Natural killer cell (primary cell): ENCODE data around the gene LSM12. TPM values are rescaled to one million over a fixed set of nuclear protein-coding genes. Genes with fewer than 3 reads are reported as not detected.

Experiments
- ATAC-seq, 3 donors: fragments of 150-1000 bp in 2 of 3; fragments of 200-7000 bp in 1 of 3; cut with Tn5 transposase; 1 replicate in 1 of 3; 2 replicates in 2 of 3; pipeline ENCODE4 v1.10.0; 2021; ENCODE audit warnings: mild to moderate bottlenecking in 2 of 3, moderate library complexity in 2 of 3
- DNase-seq, 2 donors: peaks; one replicate each; pipeline versions ENCODE4 v3.0.0 to v3.0.0-alpha.2; 2013 to 2021; ENCODE audit warnings: mixed read lengths in 1 of 2
- H3K27ac ChIP-seq: one replicate; pipeline ENCODE4 v1.5.1; 2013; ENCODE audit warnings: mild to moderate bottlenecking, low read length
- H3K27me3 ChIP-seq: one replicate; pipeline ENCODE4 v1.6.1; 2013; ENCODE audit warnings: low read length; ENCODE audit not compliant: control insufficient read depth, insufficient read depth
- H3K36me3 ChIP-seq: one replicate; pipeline ENCODE4 v1.6.1; 2013; ENCODE audit warnings: low read length; ENCODE audit not compliant: control insufficient read depth, insufficient read depth
- H3K4me1 ChIP-seq: one replicate; pipeline ENCODE4 v1.6.1; 2013; ENCODE audit warnings: low read length; ENCODE audit not compliant: control insufficient read depth, insufficient read depth
- H3K4me3 ChIP-seq: one replicate; pipeline ENCODE4 v1.5.1; 2013; ENCODE audit warnings: low read length
- H3K9me3 ChIP-seq: one replicate; pipeline ENCODE4 v1.6.1; 2013; ENCODE audit warnings: low read length; ENCODE audit not compliant: control insufficient read depth, insufficient read depth
- H3K27ac Mint-ChIP-seq, 2 donors: one replicate each; pipeline ENCODE4 v1.8.0; 2022; ENCODE audit warnings: mild to moderate bottlenecking in 2 of 2, mixed read lengths in 2 of 2, moderate library complexity in 1 of 2
- H3K27me3 Mint-ChIP-seq, 2 donors: one replicate each; pipeline ENCODE4 v1.8.0; 2022; ENCODE audit warnings: low read depth in 2 of 2, mixed read lengths in 2 of 2
- H3K36me3 Mint-ChIP-seq: one replicate; pipeline ENCODE4 v1.8.0; 2022; ENCODE audit warnings: mixed read lengths
- H3K4me1 Mint-ChIP-seq, 2 donors: one replicate each; pipeline ENCODE4 v1.8.0; 2022; ENCODE audit warnings: mixed read lengths in 2 of 2
- H3K4me3 Mint-ChIP-seq: one replicate; pipeline ENCODE4 v1.8.0; 2022; ENCODE audit warnings: mild to moderate bottlenecking, moderate library complexity, mixed read lengths
- H3K9me3 Mint-ChIP-seq, 2 donors: one replicate each; pipeline ENCODE4 v1.8.0; 2022; ENCODE audit warnings: mixed read lengths in 2 of 2
- WGBS: methylation state at CpG from one replicate; pipeline ENCODE4 v1.1.7; 2013; ENCODE audit warnings: missing lambda C conversion rate; ENCODE audit not compliant: insufficient coverage; 5-methylcytosine and 5-hydroxymethylcytosine counted together
- intact Hi-C: fragments of 100-400 bp; cut with micrococcal nuclease; formaldehyde crosslinking; loops from one replicate; pipeline ENCODE4 v1.14.2; 2022
- total RNA-seq, 4 donors: library from RNA; stranded (reverse); fragments of 120-200 nt in 1 of 4; gene quantifications; one replicate each; pipeline versions ENCODE4 v1.2.3 to v1.2.4, GENCODE V29; 2013 to 2022
- TF ChIP-seq, protein P1 (sequence below): fragments of 200-600 bp; IDR thresholded peaks from one replicate; pipeline ENCODE4 v1.8.0; 2022; ENCODE audit warnings: antibody characterized with exemption

Gene LSM12
- total RNA-seq, 3 donors from 2014 or later (not counting 1 experiment from before 2014, with no cell fraction given): 46.9 to 54.0 (median 51.8) TPM

- no peak overlapping the region for H3K27ac ChIP-seq
- no peak overlapping the region for H3K4me3 Mint-ChIP-seq
- H3K4me1 Mint-ChIP-seq: peaks cover 0 to 8% of the 10 kb centered on the region in 2 donors
- no peaks in the 10 kb centered on the region for H3K27me3 ChIP-seq
- intact Hi-C loops: no loop called here
- DNase-seq: no peak
- no peaks in the 10 kb centered on the region for H3K9me3 Mint-ChIP-seq
- ATAC-seq: no peak
- H3K27me3 Mint-ChIP-seq: no peaks in the 10 kb centered on the region
- no peak overlapping the region for H3K4me3 ChIP-seq
- 97% methylated on average over 19 of the region's 19 CpGs for WGBS
- no peaks in the 10 kb centered on the region for H3K9me3 ChIP-seq
- TF ChIP-seq, protein P1, sequence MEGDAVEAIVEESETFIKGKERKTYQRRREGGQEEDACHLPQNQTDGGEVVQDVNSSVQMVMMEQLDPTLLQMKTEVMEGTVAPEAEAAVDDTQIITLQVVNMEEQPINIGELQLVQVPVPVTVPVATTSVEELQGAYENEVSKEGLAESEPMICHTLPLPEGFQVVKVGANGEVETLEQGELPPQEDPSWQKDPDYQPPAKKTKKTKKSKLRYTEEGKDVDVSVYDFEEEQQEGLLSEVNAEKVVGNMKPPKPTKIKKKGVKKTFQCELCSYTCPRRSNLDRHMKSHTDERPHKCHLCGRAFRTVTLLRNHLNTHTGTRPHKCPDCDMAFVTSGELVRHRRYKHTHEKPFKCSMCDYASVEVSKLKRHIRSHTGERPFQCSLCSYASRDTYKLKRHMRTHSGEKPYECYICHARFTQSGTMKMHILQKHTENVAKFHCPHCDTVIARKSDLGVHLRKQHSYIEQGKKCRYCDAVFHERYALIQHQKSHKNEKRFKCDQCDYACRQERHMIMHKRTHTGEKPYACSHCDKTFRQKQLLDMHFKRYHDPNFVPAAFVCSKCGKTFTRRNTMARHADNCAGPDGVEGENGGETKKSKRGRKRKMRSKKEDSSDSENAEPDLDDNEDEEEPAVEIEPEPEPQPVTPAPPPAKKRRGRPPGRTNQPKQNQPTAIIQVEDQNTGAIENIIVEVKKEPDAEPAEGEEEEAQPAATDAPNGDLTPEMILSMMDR: no peak
- H3K4me1 ChIP-seq: peaks cover 6% of the 10 kb centered on the region
- no peaks in the 10 kb centered on the region for H3K36me3 Mint-ChIP-seq
- H3K36me3 ChIP-seq: peaks cover 56% of the 10 kb centered on the region
- no peak overlapping the region for H3K27ac Mint-ChIP-seq
Observed at GRCh38 chr17:44078412-44078811, 11.9 kb upstream of the LSM12 start.

DNA sequence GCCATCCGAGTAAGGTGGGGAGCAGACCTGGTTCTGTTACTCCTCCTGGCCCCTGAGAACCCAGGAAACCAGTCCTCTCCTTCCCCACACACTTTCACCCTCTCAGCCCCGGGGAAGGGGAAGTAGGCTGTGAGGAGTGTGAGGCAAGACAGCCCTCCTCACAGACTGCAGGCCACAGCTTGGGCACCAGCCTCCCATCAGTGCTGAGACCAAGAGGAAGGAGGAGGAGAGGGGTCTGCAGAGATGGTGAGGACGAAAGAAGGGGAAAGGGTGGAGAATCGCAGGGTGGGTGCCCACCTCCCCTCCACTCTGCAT, 11.1 kb upstream of the LSM12 start:
- H3K36me3 Mint-ChIP-seq: no peaks in the 10 kb centered on the region
- Histone ChIP-seq H3K4me3 (no peak overlapping the region), H3K9me3 (no peaks in the 10 kb centered on the region), H3K4me1 (peaks cover 6% of the 10 kb centered on the region), H3K27me3 (no peaks in the 10 kb centered on the region), H3K36me3 (peaks cover 47% of the 10 kb centered on the region), H3K27ac (no peak overlapping the region)
- no peaks in the 10 kb centered on the region for H3K9me3 Mint-ChIP-seq
- peaks cover 0 to 8% of the 10 kb centered on the region in 2 donors for H3K4me1 Mint-ChIP-seq
- no peaks in the 10 kb centered on the region for H3K27me3 Mint-ChIP-seq
- H3K4me3 Mint-ChIP-seq: no peak overlapping the region
- intact Hi-C loops: no loop called here
- TF ChIP-seq, protein P1: no peak
- peak overlapping the region in 1 of 2 donors; percentile 40 for H3K27ac Mint-ChIP-seq
- 71% methylated on average over 1 of the region's 4 CpGs for WGBS
- ATAC-seq: no peak
- no peak for DNase-seq

- Mint-ChIP-seq H3K36me3 (no peaks in the 10 kb centered on the region), H3K27me3 (no peaks in the 10 kb centered on the region), H3K4me1 (peaks cover 4 to 12% of the 10 kb centered on the region in 2 donors), H3K27ac (peak overlapping the region in 1 of 2 donors; percentile 52), H3K9me3 (no peaks in the 10 kb centered on the region), H3K4me3 (no peak overlapping the region)
- Histone ChIP-seq H3K4me1 (peaks cover 6% of the 10 kb centered on the region), H3K27me3 (no peaks in the 10 kb centered on the region), H3K4me3 (no peak overlapping the region), H3K36me3 (peaks cover 41% of the 10 kb centered on the region), H3K9me3 (no peaks in the 10 kb centered on the region), H3K27ac (no peak overlapping the region)
- ATAC-seq: no peak
- intact Hi-C loops: no loop called here
- WGBS: 96% methylated on average over 4 of the region's 6 CpGs
- TF ChIP-seq, protein P1: no peak
- no peak for DNase-seq
Observed at GRCh38 chr17:44076716-44077594, 10.5 kb upstream of the LSM12 start.
